ENCODE results near the gene SESTD1.
"Not testable (repeated sequence)": the region's sequence is repeated elsewhere in the genome, so short reads cannot be mapped to it uniquely, and the experiment has no call there.

DNA sequence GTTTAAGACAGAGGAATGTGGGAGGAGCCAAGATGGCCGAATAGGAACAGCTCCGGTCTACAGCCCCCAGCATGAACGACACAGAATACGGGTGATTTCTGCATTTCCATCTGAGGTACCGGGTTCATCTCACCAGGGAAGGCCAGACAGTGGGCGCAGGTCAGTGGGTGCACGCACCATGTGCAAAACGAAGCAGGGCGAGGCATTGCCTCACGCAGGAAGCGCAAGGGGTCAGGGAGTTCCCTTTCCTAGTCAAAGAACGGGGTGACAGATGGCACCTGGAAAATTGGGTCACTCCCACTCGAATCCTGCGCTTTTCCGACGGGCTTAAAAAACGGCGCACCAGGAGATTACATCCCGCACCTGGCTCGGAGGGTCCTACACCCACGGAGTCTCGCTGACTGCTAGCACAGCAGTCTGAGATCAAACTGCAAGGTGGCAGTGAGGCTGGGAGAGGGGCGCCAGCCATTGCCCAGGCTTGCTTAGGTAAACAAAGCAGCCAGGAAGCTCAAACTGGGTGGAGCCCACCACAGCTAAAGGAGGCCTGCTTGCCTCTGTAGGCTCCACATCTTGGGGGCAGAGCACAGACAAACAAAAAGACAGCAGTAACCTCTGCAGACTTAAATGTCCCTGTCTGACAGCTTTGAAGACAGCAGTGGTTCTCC, 68.6 kb downstream of the SESTD1 start:
- TF ChIP-seq POLR2AphosphoS5 (IDR thresholded peaks at IDR 0.05); CTCF (IDR thresholded peaks at IDR 0.05; ENCODE audit: poor library complexity, severe bottlenecking); SMC3 (conservative IDR thresholded peaks at IDR 0.05; ENCODE audit: poor library complexity); EP300 (conservative IDR thresholded peaks at IDR 0.05; ENCODE audit: poor library complexity, severe bottlenecking); REST (IDR thresholded peaks at IDR 0.05; ENCODE audit: borderline replicate concordance); MXI1 (conservative IDR thresholded peaks at IDR 0.05; ENCODE audit: poor library complexity, severe bottlenecking): not testable (repeated sequence)

Measured in neural cell (in vitro differentiated cells).